Raji (cell line): ENCODE data around the gene OAS2.

Experiments
- POLR2A ChIP-seq: IDR thresholded peaks from 2 replicates; pipeline ENCODE4 v1.6.1; 2011; ENCODE audit warnings: low read depth, low read length, control low read depth; ENCODE audit not compliant: insufficient read depth

The OAS2 gene

DNA sequence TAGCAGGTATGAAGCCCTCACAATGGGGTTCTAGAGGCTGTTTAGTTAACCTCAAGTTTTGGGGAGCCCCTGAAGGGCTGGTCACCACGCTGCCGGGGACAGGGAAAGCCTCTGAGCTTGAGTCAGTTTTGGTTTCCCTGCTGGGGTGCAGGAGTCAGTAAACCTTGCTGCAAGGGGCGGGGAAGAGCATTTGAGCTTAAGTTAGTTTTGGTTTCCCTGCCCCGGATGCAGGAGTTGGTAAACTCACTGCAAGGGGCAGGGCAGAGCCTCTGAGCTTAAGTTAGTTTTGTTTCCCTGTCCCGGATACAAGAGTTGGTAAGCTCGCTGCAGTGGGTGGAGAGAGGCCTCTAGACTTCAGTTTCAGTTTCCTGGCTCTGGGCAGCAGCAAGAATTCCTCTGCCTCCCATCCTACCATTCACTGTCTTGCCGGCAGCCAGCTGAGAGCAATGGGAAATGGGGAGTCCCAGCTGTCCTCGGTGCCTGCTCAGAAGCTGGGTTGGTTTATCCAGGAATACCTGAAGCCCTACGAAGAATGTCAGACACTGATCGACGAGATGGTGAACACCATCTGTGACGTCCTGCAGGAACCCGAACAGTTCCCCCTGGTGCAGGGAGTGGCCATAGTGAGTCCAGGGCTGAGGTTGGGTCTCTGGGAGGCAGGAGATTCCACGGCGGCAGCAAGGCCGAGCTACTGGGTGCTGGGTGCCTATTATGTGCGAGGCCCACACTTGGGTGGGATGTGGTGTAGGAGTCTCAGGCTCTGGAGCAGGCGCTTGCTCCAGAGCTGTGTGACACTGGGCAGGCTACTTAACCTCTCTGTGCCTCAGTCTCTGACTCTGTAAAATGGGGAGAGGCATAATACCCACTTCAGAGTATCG lies at the start of gene OAS2:
Gene OAS2 (plus strand): TSS at position 357 of the 878 bp plus-strand sequence. CDS start 90 bp downstream, at position 447.
- peak; percentile 76 for TF ChIP-seq POLR2A

DNA sequence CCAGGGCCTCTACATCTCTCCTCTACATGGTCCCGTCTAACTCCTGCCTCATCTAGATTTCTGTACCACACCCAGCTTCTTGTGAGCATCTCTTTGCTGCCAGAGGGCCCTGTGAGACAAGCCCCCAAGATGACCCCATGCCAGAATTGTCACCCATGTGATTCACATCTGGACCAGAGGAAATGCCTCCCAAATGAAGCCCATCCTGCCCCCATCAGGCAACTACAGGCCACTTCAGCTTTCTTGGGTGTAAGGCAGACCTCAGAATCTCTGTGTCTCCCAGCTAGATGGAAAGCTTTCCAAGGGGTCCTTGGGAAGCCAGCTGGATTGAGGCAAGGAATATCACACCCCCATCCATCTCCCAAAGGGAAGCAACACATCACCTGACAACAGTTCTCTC lies 49.3 kb upstream of the OAS2 start:
- no peak for TF ChIP-seq POLR2A

DNA sequence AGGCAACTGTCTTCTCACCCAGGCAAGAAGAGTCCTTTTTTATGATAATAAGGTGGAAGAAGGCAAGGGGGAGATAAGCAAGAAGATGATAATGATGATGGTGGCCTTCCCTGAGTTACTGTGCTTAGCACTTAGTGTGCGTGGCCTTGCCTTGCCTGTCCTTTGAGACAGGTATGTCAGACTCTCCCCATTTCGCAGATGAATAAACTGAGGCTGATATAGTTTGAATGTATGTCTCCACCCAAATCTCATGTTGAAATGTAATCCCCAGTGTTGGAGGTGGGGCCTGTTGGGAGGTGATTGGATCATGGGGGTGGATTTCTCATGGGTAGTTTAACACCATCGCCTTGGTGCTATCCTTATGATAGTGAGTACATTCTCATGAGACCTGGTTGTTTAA lies 48.6 kb upstream of the OAS2 start:
- TF ChIP-seq POLR2A = no peak

DNA sequence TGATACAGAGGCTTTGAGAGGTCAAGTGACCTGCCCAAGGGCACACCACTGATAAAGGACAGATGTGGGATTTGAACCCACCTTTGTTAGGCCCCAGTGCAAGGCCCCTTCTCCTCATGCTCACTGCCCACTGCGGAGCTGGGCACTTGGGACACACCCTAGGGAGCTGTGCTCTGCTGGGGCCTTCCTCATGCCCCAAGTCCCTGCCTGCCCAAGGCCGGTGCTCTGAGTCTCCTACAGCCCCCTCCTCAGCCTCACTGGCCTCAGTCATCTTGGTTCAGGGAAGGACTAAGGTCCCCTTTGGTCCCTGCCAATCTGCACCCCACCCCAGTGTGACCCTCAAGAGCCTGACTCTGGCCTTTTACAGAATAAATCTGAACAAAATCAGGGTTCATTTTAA lies 48.0 kb upstream of the OAS2 start:
- no peak for TF ChIP-seq POLR2A

DNA sequence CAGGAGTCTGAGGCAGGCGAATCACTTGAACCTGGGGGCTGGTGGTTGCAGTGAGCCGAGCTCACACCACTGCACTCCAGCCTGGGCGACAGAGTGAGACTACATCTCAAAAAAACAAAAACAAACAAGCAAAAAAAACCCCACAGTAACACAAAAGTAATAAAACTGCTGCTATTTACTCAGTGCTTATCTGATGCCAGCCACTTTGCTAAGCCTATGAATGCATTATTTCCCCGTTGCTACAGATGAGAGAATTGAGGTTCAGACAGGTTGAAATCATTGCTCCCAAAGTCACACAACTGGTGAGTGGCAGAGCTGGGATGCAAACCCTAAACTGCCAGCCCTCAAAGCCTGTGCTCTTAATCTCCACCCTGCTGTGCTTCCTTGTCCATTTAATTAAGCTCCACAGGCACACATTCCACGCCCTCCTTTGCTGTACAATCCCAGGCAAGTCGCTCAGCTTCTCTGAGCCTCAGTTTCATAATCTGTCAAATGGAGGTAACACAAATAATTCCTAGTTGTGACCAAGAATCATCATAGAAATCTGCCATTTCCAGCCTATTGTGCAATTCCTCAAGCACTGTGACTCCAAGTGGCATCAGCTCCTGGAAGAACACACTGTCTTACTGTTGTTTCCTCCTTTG lies 45.7 kb upstream of the OAS2 start:
- TF ChIP-seq POLR2A = no peak

- no peak for TF ChIP-seq POLR2A
These were observed 45.2 kb upstream of the OAS2 start for GRCh38 chr12:112933129-112933505.

GRCh38 chr12:112936264-112936663 lies 42.1 kb upstream of the OAS2 start:
- no peak for TF ChIP-seq POLR2A

- no peak for TF ChIP-seq POLR2A
These were observed 41.4 kb upstream of the OAS2 start for GRCh38 chr12:112936927-112937326.

- TF ChIP-seq POLR2A = no peak
These were observed 40.3 kb upstream of the OAS2 start, which contains the start of gene OAS3 for GRCh38 chr12:112937741-112938719. OAS3 (plus strand) TSS chr12:112938474; CDS start chr12:112938531, 57 bp downstream.

DNA sequence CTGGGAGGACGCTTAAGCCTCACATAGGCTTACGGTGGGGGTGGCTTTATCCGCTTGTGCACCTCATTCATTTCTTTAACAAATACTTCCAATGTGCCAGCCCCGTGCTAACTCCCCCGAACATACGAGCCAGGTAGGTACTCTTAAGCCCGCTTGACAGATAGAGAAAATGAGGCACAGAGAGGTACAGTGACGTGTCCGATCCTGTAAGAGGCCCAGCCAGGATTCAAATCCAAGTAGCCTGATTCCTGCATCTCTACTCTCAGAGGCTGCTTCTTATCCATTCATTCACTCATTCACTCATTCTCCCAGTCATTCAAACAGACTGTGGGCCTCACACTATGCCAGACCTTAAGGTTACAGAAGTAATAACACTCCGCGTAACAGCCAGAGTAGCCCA lies 39.6 kb upstream of the OAS2 start:
- no peak for TF ChIP-seq POLR2A

DNA sequence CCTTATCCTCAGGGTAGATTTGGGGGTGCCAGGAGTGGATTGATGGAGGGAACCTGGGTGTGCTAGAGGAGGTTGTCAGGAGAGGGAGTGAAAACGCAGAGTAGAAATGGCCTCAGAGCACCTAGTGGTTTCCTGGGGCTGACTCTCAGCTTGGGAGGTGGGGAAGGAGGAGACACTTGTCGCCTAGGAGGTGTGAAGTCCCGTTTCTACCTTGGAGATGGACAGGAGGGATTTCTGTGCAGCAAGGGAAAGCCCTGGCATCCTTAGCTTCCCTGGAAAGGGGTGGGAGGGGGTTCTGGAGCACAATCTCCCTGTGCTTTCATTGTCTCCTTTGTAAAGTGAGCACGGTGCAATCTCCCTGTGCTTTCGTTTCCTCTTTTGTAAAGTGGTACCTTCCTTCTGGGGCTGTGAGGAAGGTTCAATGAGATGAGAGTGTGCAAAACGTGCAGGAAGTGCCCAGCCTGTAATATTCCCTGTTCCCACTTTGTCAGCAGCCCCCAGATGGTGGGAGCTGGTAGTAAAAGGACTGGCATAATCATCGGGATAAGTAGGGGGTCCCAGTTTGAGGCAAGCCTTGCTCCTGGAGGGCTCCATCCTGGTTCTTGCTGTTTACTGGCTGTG lies 38.4 kb upstream of the OAS2 start:
- no peak for TF ChIP-seq POLR2A

DNA sequence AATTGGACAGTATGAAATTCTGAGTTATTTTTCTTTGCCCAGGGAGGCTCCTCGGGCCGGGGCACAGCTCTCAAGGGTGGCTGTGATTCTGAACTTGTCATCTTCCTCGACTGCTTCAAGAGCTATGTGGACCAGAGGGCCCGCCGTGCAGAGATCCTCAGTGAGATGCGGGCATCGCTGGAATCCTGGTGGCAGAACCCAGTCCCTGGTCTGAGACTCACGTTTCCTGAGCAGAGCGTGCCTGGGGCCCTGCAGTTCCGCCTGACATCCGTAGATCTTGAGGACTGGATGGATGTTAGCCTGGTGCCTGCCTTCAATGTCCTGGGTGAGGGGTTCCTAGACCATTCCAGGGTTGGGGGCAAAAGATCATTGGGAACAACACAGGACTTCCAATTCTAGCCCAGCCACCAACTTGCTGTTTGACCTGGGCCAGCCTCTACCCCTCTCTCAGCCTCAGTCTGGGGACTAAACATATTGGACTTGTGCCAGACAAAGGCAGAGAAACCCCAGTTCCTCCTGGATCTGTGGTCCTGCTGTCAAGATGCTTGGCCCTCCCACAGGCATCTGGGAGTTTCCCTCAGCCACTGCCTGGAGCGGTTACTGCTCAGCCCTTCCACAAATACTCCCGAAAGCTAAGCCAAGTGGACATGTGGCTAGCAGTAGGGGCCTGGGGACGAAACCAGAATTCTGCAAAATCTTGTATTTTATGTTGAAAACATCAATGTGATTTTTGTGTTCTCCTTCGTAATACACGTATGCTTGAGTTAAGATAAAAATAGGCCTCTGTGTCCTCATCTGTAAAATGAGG lies 36.6 kb upstream of the OAS2 start:
- no peak for TF ChIP-seq POLR2A

- no peak for TF ChIP-seq POLR2A
These were observed 35.7 kb upstream of the OAS2 start for GRCh38 chr12:112942572-112942971.
